ENCODE data around the gene SETX.
A peak's percentile ranks its signal among the peaks of the same experiment; 100 is the strongest.

DNA sequence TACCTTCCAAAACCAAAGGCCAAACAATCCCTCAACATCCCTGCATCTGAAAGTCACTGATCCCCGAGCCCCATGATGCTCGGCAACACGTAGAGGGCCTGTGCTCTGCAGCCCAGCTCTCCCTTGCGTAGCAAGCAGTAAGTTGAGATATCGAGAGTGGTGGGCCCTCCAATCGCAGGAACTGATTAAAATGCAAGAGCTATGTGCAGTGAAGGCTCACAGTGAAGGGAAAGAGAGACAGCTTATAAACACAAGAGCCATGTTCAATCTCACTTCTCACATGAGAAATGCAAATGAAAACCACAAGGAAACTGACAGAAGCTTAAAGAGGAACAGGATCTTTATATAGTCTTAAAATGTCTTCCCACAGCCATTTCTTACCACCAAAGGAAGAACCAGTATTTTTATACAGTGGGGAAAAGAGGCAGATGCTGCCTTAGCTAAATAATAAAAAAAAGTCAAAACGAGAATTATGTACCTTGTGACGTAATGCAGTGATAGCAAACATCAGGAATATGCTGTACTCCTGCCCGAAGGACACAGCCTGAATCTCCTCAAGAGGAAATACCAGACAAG lies 27.3 kb upstream of the SETX start:
- TF ChIP-seq POLR2AphosphoS5 (IDR thresholded peaks at IDR 0.05; ENCODE audit: low read depth, low read length) (peak; percentile 50; the same call in 1 of the 2 replicates), POLR2A (IDR thresholded peaks at IDR 0.05; ENCODE audit: low read depth, low read length) (0 out of 2 replicates have a peak, but pooled peaks have one; percentile 31), TAF1 (IDR thresholded peaks at IDR 0.05; ENCODE audit: low read depth, low read length) (peak; percentile 39; the same call in 1 of the 2 replicates)

All from GM12891 (cell line).